Fibroblast of mammary gland (primary cell): ENCODE results near the gene TNMD.

ENCODE experiments used
- DNase-seq: peaks from one replicate; pipeline ENCODE4 v3.0.0-alpha.2; 2010; ENCODE audit warnings: low read depth
- H3K4me3 ChIP-seq: 2 replicates; pipeline ENCODE4 v1.5.1; 2011; ENCODE audit warnings: low read depth, mild to moderate bottlenecking, low read length, moderate library complexity; ENCODE audit not compliant: control insufficient read depth
- TF ChIP-seq, protein P1 (sequence below): conservative IDR thresholded peaks from 2 replicates; pipeline ENCODE4 v1.5.1; 2011; ENCODE audit warnings: low read depth, low read length, inconsistent platforms; ENCODE audit not compliant: control insufficient read depth, insufficient read depth

TNMD gene

GRCh38 chrX:100648458-100649417 is 64.0 kb downstream of the TNMD start:
- TF ChIP-seq, protein P1, sequence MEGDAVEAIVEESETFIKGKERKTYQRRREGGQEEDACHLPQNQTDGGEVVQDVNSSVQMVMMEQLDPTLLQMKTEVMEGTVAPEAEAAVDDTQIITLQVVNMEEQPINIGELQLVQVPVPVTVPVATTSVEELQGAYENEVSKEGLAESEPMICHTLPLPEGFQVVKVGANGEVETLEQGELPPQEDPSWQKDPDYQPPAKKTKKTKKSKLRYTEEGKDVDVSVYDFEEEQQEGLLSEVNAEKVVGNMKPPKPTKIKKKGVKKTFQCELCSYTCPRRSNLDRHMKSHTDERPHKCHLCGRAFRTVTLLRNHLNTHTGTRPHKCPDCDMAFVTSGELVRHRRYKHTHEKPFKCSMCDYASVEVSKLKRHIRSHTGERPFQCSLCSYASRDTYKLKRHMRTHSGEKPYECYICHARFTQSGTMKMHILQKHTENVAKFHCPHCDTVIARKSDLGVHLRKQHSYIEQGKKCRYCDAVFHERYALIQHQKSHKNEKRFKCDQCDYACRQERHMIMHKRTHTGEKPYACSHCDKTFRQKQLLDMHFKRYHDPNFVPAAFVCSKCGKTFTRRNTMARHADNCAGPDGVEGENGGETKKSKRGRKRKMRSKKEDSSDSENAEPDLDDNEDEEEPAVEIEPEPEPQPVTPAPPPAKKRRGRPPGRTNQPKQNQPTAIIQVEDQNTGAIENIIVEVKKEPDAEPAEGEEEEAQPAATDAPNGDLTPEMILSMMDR, result no peak
- peak; percentile 87 for DNase-seq
- no peak overlapping the region for H3K4me3 ChIP-seq
